ENCODE measurements around the gene GNG14. TPM values are rescaled to one million over a fixed set of nuclear protein-coding genes. Genes with fewer than 3 reads are reported as not detected.
"Not testable (repeated sequence)": the region's sequence is repeated elsewhere in the genome, so short reads cannot be mapped to it uniquely, and the experiment has no call there.

GNG14 gene
- total and polyA plus RNA-seq, 2 experiments from 2014 or later: not detected

- Histone ChIP-seq H4K20me1 (ENCODE audit: insufficient read depth, poor library complexity, severe bottlenecking) (no peaks in the 10 kb centered on the region), H3K27ac (no peak overlapping the region), H3K36me3 (replicated peaks; ENCODE audit: insufficient read depth, low read depth) (no peaks in the 10 kb centered on the region), H3K79me2 (peaks cover 26% of the 10 kb centered on the region), H2AFZ (no peak overlapping the region), H3K27me3 (no peaks in the 10 kb centered on the region), H3K4me2 (no peak overlapping the region), H3K9me3 (ENCODE audit: low read depth) (no peaks in the 10 kb centered on the region), H3K4me3 (no peak overlapping the region), H3K4me1 (ENCODE audit: insufficient read depth) (peaks cover 2% of the 10 kb centered on the region), H3K9me2 (replicated peaks; ENCODE audit: insufficient read depth) (no peaks in the 10 kb centered on the region)
- TF ChIP-seq EZH2phosphoT487 (IDR thresholded peaks at IDR 0.05; ENCODE audit: low read depth, severe bottlenecking, unreplicated experiment): no peak
- WGBS (ENCODE audit: low lambda C conversion rate, missing lambda C conversion rate): 96% methylated on average over 10 of the region's 10 CpGs
- no peak for DNase-seq (ENCODE audit: low spot score)
Measured at GRCh38 chr19:12675399-12675798, 12.4 kb upstream of the GNG14 start.

DNA sequence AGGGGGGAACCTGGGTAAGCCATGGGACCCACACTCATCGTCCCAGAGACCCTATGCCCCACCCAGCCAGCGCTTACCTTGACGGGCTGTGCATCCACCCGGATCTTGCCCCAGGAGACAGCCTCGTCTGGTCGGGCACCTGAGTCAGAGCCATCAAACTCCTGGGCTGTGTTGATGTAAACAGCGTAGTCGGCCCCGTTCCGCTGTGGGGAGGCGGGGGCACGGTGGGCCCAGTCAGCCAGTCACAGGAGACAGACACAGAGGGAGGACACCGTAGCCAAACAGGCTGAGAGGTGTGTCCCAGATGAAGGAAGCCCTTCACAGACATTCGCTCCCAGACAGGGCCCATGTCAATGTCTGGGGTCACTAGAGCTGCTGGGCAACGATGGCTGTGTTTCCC is 11.9 kb upstream of the GNG14 start:
- 97% methylated on average over 15 of the region's 15 CpGs for WGBS (ENCODE audit: low lambda C conversion rate, missing lambda C conversion rate)
- H2AFZ ChIP-seq: no peak overlapping the region
- no peaks in the 10 kb centered on the region for H3K9me2 ChIP-seq (replicated peaks; ENCODE audit: insufficient read depth)
- no peak overlapping the region for H3K4me3 ChIP-seq
- DNase-seq (ENCODE audit: low spot score): no peak
- H3K79me2 ChIP-seq: peaks cover 22% of the 10 kb centered on the region
- H3K27me3 ChIP-seq: no peaks in the 10 kb centered on the region
- H3K9me3 ChIP-seq (ENCODE audit: low read depth): no peaks in the 10 kb centered on the region
- no peak for TF ChIP-seq EZH2 (IDR thresholded peaks at IDR 0.05; ENCODE audit: borderline replicate concordance)
- no peak for TF ChIP-seq EZH2phosphoT487 (IDR thresholded peaks at IDR 0.05; ENCODE audit: low read depth, severe bottlenecking, unreplicated experiment)
- no peak for TF ChIP-seq CTCF (IDR thresholded peaks at IDR 0.05; ENCODE audit: poor library complexity)
- no peaks in the 10 kb centered on the region for H4K20me1 ChIP-seq (ENCODE audit: insufficient read depth, poor library complexity, severe bottlenecking)
- no peak overlapping the region for H3K4me2 ChIP-seq
- peaks cover 7% of the 10 kb centered on the region for H3K4me1 ChIP-seq (ENCODE audit: insufficient read depth)
- H3K27ac ChIP-seq: no peak overlapping the region
- H3K36me3 ChIP-seq (replicated peaks; ENCODE audit: insufficient read depth, low read depth): no peaks in the 10 kb centered on the region

DNA sequence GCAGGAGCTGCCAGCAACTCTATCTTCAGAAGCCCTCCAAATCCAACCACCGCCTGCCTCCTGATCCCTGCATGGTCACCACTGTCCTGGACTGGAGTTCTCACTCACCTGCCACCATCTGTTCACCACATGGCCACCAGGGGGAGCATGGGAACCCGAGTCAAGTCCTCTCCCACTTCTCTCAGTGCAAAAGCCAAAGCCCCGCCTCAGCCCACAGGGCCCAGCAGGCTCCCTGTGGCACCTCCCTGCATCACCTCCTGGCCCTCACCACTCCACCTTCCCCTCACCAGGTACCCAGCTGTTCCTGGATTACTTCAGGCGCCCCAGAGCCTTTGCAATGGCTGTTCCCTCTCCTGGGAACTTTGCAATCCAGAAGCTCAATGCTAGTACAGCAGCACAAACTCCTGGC is 11.4 kb upstream of the GNG14 start:
- no peak for TF ChIP-seq EZH2 (IDR thresholded peaks at IDR 0.05; ENCODE audit: borderline replicate concordance)
- TF ChIP-seq CTCF (IDR thresholded peaks at IDR 0.05; ENCODE audit: poor library complexity): peak; percentile 66
- no peak for TF ChIP-seq EZH2phosphoT487 (IDR thresholded peaks at IDR 0.05; ENCODE audit: low read depth, severe bottlenecking, unreplicated experiment)
- Histone ChIP-seq H3K4me2 (no peak overlapping the region), H3K27me3 (no peaks in the 10 kb centered on the region), H4K20me1 (ENCODE audit: insufficient read depth, poor library complexity, severe bottlenecking) (no peaks in the 10 kb centered on the region), H3K79me2 (peaks cover 19% of the 10 kb centered on the region), H2AFZ (no peak overlapping the region), H3K4me1 (ENCODE audit: insufficient read depth) (peaks cover 7% of the 10 kb centered on the region), H3K9me2 (replicated peaks; ENCODE audit: insufficient read depth) (no peaks in the 10 kb centered on the region), H3K4me3 (no peak overlapping the region), H3K9me3 (ENCODE audit: low read depth) (no peaks in the 10 kb centered on the region), H3K27ac (no peak overlapping the region), H3K36me3 (replicated peaks; ENCODE audit: insufficient read depth, low read depth) (no peaks in the 10 kb centered on the region)
- WGBS (ENCODE audit: low lambda C conversion rate, missing lambda C conversion rate): 17% methylated on average over 4 of the region's 4 CpGs
- DNase-seq (ENCODE audit: low spot score): peak; percentile 89

DNA sequence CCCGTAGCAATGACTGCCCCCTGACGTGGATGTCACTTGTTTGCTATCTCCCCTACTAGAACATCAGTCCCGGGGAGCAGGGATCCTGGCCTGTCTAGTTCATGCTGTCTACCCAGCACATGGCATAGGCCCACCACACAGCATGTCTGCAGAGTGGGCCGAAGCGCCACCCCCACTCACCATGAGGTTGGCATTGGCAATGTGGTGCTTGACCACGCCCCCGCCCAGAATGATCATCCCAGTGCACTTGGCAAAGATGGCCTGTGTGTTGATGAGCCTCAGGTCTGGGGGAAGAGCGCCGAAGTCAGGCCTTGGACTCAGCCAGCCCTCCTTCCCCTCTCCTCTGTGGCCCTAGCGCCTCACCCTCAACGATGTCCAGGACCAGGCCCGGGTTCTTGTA is 10.9 kb upstream of the GNG14 start:
- Histone ChIP-seq H3K79me2 (peaks cover 16% of the 10 kb centered on the region), H3K4me3 (no peak overlapping the region), H2AFZ (no peak overlapping the region), H3K4me1 (ENCODE audit: insufficient read depth) (peaks cover 7% of the 10 kb centered on the region), H3K9me2 (replicated peaks; ENCODE audit: insufficient read depth) (no peaks in the 10 kb centered on the region), H3K27ac (no peak overlapping the region), H3K9me3 (ENCODE audit: low read depth) (no peaks in the 10 kb centered on the region), H3K27me3 (no peaks in the 10 kb centered on the region), H4K20me1 (ENCODE audit: insufficient read depth, poor library complexity, severe bottlenecking) (no peaks in the 10 kb centered on the region), H3K4me2 (no peak overlapping the region), H3K36me3 (replicated peaks; ENCODE audit: insufficient read depth, low read depth) (no peaks in the 10 kb centered on the region)
- no peak for DNase-seq (ENCODE audit: low spot score)
- TF ChIP-seq CTCF (IDR thresholded peaks at IDR 0.05; ENCODE audit: poor library complexity) (no peak), EZH2phosphoT487 (IDR thresholded peaks at IDR 0.05; ENCODE audit: low read depth, severe bottlenecking, unreplicated experiment) (no peak), EZH2 (IDR thresholded peaks at IDR 0.05; ENCODE audit: borderline replicate concordance) (no peak)
- WGBS (ENCODE audit: low lambda C conversion rate, missing lambda C conversion rate): 98% methylated on average over 12 of the region's 12 CpGs

GRCh38 chr19:12678039-12678438 is 9.8 kb upstream of the GNG14 start:
- H3K9me3 ChIP-seq (ENCODE audit: low read depth); H3K27ac ChIP-seq; H3K4me1 ChIP-seq (ENCODE audit: insufficient read depth); H2AFZ ChIP-seq; H3K36me3 ChIP-seq (replicated peaks; ENCODE audit: insufficient read depth, low read depth); H3K27me3 ChIP-seq; H3K4me3 ChIP-seq; H3K4me2 ChIP-seq; H4K20me1 ChIP-seq (ENCODE audit: insufficient read depth, poor library complexity, severe bottlenecking); DNase-seq (ENCODE audit: low spot score); H3K9me2 ChIP-seq (replicated peaks; ENCODE audit: insufficient read depth): not testable (repeated sequence)
- 92% methylated on average over 5 of the region's 5 CpGs for WGBS (ENCODE audit: low lambda C conversion rate, missing lambda C conversion rate)
- peaks cover 16% of the 10 kb centered on the region for H3K79me2 ChIP-seq

Data from hepatocyte (in vitro differentiated cells).